ENCODE measurements around the gene HERPUD1.
"Not testable (repeated sequence)": the region's sequence is repeated elsewhere in the genome, so short reads cannot be mapped to it uniquely, and the experiment has no call there.

Gene HERPUD1

DNA sequence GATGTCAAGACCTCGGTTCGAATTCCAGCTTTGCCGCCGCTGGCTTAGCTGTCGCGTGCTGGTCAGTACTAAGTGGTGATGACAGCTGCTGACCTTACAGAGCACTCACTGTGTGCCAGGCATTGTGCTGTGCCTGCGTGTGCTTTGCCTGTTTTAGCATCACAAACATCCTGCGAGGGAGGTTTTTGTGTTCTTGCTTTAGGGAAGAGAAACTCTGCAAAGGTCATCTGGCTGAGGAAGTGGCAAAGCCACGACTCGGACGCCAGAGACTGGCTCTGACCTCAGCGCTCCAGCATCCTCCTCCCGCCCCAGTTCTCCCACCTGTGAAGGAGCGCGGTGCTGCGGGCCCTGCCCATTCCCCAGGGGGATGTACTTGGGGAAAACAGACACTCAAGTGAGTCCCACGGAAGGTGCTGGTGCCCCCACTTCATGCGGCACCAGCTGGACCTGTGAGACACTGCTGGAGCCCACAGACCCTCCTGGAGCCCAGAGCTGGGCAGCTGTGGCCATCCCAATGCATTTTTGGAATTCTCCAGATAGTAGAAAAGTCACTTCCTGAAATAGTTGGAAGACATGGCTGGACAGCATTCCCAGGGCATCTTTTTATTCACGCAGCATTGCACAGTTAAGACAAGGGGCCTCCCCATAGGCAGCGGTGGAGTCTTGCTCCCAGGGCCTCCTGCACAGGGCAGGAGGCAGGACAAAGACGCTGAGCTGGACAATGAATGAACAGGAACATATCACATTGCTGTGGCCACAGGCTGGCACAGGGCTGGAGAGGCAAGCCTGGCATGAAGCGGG, 20.0 kb upstream of the HERPUD1 start:
- DNase-seq, result peak; percentile 66

- no peak for DNase-seq
These were observed 18.9 kb upstream of the HERPUD1 start for GRCh38 chr16:56912746-56913708.

DNA sequence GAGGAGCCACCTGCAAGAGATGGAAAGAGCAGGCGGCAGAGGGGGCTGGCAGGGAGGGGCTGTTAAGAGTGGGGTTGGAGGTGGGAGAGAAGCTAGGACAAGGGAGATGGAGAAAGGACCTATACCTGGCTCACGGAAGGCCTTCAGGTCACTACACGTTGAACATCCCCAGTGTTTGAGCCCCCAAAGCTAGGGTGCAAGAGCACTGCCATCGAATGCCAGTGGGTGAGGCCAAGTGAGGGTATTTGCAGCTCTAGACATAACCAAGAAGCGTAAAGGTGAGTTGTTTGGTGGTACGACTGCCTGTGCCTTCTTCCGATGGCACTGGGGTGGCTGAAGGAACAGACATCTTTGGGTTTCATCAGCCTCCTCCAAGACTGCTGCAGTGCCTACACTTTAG, 17.0 kb upstream of the HERPUD1 start:
- DNase-seq, result no peak

DNA sequence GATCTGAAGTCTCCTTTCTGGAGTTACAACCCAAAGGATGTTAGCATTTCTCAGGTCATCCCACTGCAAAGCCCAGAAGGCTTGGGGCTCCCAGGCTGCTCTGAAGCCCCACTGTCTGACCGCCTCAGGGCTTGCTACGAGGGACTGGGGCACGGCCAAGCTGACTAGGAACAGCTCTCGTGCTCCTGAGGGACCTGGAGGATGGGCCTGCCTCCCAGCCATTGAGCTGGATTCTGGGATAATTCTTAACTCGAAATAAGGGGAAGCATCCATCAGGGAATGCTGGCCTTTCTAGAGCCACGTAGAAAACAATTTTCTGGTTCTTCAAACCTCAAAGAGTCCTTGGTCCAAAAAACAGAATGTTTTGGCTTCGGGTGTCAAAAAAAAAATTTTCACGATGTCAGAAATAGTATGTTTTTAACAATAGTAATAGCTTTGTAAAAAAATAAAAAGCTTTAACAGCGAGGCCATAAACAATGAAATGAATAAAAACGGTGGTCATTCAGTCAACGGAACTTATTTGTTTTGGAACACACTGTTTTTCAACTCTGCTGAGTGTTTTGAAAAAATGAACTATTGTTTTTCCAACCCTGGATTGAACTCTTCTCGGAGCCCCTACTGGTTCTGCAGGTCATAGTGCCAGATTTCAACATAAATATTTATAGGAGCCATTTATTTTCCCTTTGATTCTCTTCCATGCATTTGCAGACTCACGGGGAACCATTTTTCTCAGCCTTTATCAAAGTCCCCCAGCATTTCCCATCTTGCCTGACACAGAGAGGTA, 16.4 kb upstream of the HERPUD1 start:
- DNase-seq, result no peak

- no peak for DNase-seq
These were observed 15.2 kb upstream of the HERPUD1 start for GRCh38 chr16:56916571-56917403.

GRCh38 chr16:56918467-56919012, 13.4 kb upstream of the HERPUD1 start:
- DNase-seq, result no peak

DNA sequence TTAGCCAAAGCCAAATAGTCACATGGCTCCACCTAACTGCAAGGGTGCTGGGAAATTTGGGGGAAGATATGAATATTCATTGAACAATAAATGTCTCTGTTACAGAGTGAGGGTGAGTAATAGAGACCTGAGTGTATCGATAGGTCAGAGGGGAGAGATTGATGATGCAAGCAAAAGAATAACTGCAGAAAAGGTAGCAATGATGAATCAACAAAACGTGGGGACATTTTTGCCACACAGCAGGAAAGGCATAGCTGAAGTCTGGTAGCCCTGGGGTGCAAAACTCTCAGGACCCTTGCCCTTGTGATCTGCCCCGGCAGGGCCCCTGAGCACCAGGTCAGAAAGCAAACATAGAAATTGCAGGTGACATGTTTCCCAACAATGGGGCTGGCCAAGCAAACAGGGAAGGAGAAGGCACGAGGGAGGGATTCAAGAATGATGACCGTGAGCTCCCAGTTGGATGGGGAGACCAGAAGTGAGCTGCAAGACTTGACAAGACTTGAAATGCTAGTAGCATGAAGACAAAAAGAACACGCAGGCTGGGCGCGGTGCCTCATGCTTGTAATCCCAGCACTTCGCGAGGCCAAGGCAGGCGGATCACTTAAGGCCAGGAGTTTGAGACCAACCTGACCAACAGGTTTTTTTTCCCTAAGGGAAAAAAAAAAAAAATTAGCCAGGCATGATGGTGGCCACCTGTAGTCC, 12.7 kb upstream of the HERPUD1 start:
- no peak for DNase-seq

DNA sequence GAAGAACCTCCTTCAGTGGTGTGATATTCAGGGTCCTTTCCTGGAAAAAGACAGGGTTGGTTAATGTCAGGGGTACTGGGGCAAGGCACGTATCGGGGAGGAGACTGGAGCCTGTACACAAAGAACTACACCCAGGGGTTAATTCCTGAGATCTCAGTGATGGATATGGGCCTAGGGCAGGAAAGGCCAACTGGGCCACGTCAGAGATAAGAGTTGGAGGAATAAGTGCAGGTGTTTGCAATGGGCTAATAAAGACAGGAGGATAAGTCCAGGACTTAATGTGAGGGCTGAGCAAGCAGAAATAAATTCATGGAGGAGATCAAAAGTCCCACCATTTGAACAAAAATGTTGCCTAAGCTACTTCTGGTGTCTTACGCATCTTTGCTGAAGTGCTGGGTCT, 10.4 kb upstream of the HERPUD1 start:
- DNase-seq, result no peak

DNA sequence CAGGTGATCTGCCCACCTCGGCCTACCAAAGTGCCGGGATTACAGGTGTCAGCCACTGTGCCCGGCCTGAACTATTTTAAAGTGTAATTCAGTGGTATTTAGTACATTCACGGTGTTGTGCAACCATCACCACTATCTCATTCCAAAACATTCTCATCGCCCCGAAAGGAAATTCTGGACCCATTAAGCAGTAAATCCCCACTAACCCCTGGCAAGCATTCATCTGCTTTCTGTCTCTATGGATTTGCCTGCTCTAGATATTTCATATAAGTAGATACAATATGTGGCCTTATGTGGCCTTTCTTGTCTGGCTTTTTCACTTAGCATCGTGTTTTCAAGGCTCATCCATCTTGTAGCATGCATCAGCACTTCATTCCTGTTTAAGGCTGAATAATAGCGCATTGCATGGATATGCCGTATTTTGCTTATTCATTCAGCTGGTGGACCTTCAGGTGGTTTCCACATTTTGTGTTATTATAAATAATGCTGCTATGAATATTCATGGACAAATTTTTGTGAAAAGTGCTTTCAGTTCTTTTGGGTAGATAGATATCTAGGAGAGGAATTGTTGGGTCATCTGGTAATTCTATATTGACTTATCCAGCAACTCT, 8.4 kb upstream of the HERPUD1 start:
- DNase-seq, result no peak

GRCh38 chr16:56927471-56927870, 4.5 kb upstream of the HERPUD1 start:
- no peak for DNase-seq

GRCh38 chr16:56929639-56930038, 2.3 kb upstream of the HERPUD1 start:
- no peak for DNase-seq

GRCh38 chr16:56930486-56931270, 1.3 kb upstream of the HERPUD1 start:
- no peak for DNase-seq

DNA sequence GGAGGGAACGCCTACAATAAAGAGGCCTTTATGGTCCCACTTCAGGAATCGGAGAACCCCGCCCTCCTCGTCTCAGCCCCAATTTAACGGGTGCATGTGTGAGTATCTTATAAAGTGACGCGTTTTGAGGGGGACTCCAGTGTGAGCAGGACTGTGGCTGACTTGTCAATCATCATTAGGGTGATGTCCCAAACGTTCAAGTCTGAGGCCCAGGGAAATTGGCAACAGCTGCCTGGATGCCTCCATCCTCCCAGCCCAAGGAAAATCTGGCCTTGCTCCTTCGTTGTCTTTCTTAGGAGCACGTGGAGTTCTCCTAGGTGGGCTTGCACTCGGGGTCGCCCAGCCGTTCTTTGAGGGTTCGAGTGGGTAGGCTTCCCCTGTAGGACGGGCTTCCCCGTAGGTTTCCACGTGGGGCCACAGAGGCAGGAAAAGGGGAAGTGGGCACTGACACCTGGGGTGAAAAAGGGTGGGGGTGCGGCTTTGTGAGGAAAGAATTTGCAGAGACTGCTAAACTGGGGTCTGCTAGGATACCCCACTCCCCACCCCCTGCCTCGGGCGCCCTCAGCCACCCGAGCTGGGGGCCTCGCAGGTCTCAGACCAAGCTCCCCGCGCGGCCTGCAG, 561 bp upstream of the HERPUD1 start:
- no peak for DNase-seq

GRCh38 chr16:56932721-56933619, 1.0 kb downstream of the HERPUD1 start:
- DNase-seq, result no peak

DNA sequence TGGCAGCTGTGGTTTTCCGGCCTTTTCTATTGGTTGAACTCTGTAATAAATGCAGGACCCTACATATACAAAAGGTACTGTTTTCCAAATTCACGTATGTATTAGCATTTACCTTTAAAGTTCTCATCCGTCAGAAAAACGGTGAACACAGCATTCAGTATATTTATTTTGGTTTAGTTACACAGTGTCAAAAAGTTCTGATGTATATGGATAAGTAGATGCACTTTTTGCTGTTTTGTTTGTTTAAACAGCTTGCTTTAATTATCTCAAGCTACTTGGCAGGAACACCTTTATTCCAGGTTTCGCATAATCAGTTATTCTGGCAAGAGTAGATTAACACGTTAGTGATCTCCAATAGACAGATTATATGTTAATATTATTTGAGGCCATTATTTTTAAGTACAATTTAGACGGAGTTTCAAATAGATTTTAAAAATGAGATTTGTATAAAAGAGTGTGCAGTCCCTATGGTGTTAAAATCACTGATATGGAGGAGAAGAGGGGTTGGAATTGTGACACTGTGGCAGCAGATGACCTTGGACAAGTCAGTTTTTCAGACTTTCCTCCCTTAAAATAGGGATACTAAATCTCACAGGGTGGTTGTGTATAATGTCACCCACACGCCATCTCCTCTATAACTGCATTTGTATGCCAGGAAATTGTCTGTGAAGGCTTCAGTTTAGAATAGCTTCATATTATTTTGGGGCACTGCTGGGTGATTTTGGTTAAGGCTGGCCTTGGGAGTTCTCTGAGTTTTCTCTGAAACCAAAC, 2.1 kb downstream of the HERPUD1 start:
- no peak for DNase-seq

DNA sequence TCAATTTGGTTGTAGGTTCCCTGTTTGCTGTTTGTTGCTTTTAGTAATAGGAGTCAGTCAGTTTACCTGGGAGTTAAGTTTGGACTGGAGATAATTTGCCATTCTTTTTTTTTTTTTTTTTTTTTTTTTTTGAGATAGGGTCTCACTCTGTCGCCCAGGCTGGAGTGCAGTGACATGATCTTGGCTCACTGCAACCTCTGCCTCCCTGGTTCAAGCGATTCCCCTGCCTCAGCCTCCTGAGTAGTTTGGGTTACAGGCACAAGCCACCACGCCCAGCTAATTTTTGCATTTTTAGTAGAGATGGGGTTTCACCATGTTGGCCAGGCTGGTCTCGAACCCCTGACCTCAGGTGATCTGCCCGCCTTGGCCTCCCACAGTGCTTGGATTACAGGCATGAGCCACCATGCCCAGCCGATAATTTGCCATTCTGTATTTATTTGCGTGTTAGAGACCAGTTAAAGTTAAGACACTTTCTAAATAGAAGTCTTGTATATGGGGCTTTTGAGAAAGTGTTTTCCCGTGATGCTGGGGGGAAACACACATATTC, 2.7 kb downstream of the HERPUD1 start:
- DNase-seq, result not testable (repeated sequence)

DNA sequence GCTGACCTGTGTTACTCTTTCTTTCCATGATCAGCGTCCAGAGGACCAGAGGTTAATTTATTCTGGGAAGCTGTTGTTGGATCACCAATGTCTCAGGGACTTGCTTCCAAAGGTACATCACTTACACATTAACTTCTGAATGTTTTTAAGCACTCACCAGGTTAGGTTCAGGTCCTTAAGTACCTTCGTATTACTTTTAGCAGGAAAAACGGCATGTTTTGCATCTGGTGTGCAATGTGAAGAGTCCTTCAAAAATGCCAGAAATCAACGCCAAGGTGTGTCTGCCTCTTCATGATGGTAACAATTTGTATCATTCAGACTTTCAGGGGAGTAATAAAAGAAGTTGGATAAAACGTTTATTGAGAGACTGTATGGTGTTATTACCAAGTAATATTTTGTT, 3.3 kb downstream of the HERPUD1 start:
- DNase-seq, result no peak
